Measurements from ENCODE around the gene TENT4A. TPM values are rescaled to one million over a fixed set of nuclear protein-coding genes. Genes with fewer than 3 reads are reported as not detected.
A peak's percentile ranks its signal among the peaks of the same experiment; 100 is the strongest.

TENT4A gene
- total RNA-seq, 1 experiment from 2014 or later, result 29.6 TPM

- Histone ChIP-seq H3K36me3 (ENCODE audit: control insufficient read depth, insufficient read depth, low read length) (no peaks in the 10 kb centered on the region), H3K4me3 (ENCODE audit: low read depth in 2 of 2, low read length in 2 of 2) (no peak overlapping the region), H3K27me3 (ENCODE audit: control insufficient read depth, insufficient read depth, low read length) (no peaks in the 10 kb centered on the region), H3K4me1 (ENCODE audit: control insufficient read depth, insufficient read depth, low read length) (peaks cover 17% of the 10 kb centered on the region), H3K9me3 (ENCODE audit: control insufficient read depth, insufficient read depth, low read depth, low read length) (no peaks in the 10 kb centered on the region), H3K27ac (ENCODE audit: low read length) (no peak overlapping the region)
- in situ Hi-C loops (cut with HindIII; ENCODE audit: low pct_unique_long_range_greater_than_20kb, low sequenced_read_pairs), result no loop called here
- BruUV-seq (replicated peaks), result no TSS peak
- no peak for ATAC-seq
- intact Hi-C loops (cut with micrococcal nuclease; ENCODE audit: unreplicated experiment), result no loop called here
- no peak for DNase-seq (ENCODE audit: low read depth, low spot score)
- ChIA-PET CTCF (no interaction called here), POLR2A (no interaction called here)
- TF ChIP-seq POLR2AphosphoS5 (IDR thresholded peaks at IDR 0.05; ENCODE audit: low read depth, low read length) (no peak), TCF7L2 (IDR thresholded peaks at IDR 0.05; ENCODE audit: low read depth, low read length) (no peak), REST (IDR thresholded peaks at IDR 0.05; ENCODE audit: insufficient read depth in 1 of 2, low read depth in 2 of 2, low read length in 1 of 2) (no peak), SIN3A (IDR thresholded peaks at IDR 0.05; ENCODE audit: borderline replicate concordance, insufficient read depth, low read depth, low read length) (no peak), CTCF (IDR thresholded peaks at IDR 0.05) (no peak)
Observed at GRCh38 chr5:6770826-6771607, 57.8 kb downstream of the TENT4A start.

GRCh38 chr5:6772886-6773285, 59.7 kb downstream of the TENT4A start:
- ATAC-seq (no peak), DNase-seq (ENCODE audit: low read depth, low spot score) (no peak)
- no TSS peak for BruUV-seq (replicated peaks)
- no peaks in the 10 kb centered on the region for H3K36me3 ChIP-seq (ENCODE audit: control insufficient read depth, insufficient read depth, low read length)
- no peak for TF ChIP-seq TCF7L2 (IDR thresholded peaks at IDR 0.05; ENCODE audit: low read depth, low read length)
- no peak for TF ChIP-seq CTCF (IDR thresholded peaks at IDR 0.05)
- no peak for TF ChIP-seq REST (IDR thresholded peaks at IDR 0.05; ENCODE audit: insufficient read depth in 1 of 2, low read depth in 2 of 2, low read length in 1 of 2)
- TF ChIP-seq POLR2AphosphoS5 (IDR thresholded peaks at IDR 0.05; ENCODE audit: low read depth, low read length), result no peak
- TF ChIP-seq SIN3A (IDR thresholded peaks at IDR 0.05; ENCODE audit: borderline replicate concordance, insufficient read depth, low read depth, low read length), result no peak
- CTCF ChIA-PET, result no interaction called here
- H3K27ac ChIP-seq (ENCODE audit: low read length), result peak overlapping the region; percentile 34; the same call in 1 of the 2 replicates
- H3K9me3 ChIP-seq (ENCODE audit: control insufficient read depth, insufficient read depth, low read depth, low read length), result no peaks in the 10 kb centered on the region
- H3K4me3 ChIP-seq (ENCODE audit: low read depth in 2 of 2, low read length in 2 of 2), result no peak overlapping the region
- POLR2A ChIA-PET, result no interaction called here
- in situ Hi-C loops (cut with HindIII; ENCODE audit: low pct_unique_long_range_greater_than_20kb, low sequenced_read_pairs) (no loop called here), intact Hi-C loops (cut with micrococcal nuclease; ENCODE audit: unreplicated experiment) (no loop called here)
- H3K4me1 ChIP-seq (ENCODE audit: control insufficient read depth, insufficient read depth, low read length), result no peaks in the 10 kb centered on the region; the same call in 1 of the 2 replicates
- no peaks in the 10 kb centered on the region for H3K27me3 ChIP-seq (ENCODE audit: control insufficient read depth, insufficient read depth, low read length)
